GM12878 (cell line): ENCODE results near the gene CR1. TPM values are rescaled to one million over a fixed set of nuclear protein-coding genes. Genes with fewer than 3 reads are reported as not detected.
A peak's percentile ranks its signal among the peaks of the same experiment; 100 is the strongest.
"Not testable (repeated sequence)": the region's sequence is repeated elsewhere in the genome, so short reads cannot be mapped to it uniquely, and the experiment has no call there.

ENCODE experiments used
- ATAC-seq: fragments of 200-7000 bp; cut with Tn5 transposase; 3 replicates; pipeline ENCODE4 v1.9.1; 2020; ENCODE audit warnings: mild to moderate bottlenecking, moderate library complexity
- BruUV-seq: library from RNA; stranded (reverse); fragments of 400-500 nt; replicated peaks from 2 replicates; lab custom pipeline; 2021; lab: Mats Ljungman, UMichigan
- CTCF ChIA-PET: fragments of 300-600 bp; sonication (Branson Sonifier 250); formaldehyde crosslinking; extraction: SDS; loops from one replicate; lab custom pipeline; 2021; ENCODE audit warnings: inconsistent platforms; lab: Yijun Ruan, JAX
- POLR2A ChIA-PET: fragments of 350-600 bp; formaldehyde crosslinking; extraction: SDS; loops from one replicate; lab custom pipeline; 2021; ENCODE audit warnings: inconsistent platforms; lab: Charles Lee
- RAD21 ChIA-PET: fragments of 300-600 bp; sonication (Branson Sonifier 250); formaldehyde crosslinking; loops from one replicate; lab custom pipeline; 2023; ENCODE audit warnings: antibody characterized with exemption; ENCODE audit not compliant: unreplicated experiment; lab: Charles Lee
- SMC1A ChIA-PET: fragments of 300-600 bp; sonication (Branson Sonifier 250); formaldehyde crosslinking; loops from one replicate; lab custom pipeline; 2023; ENCODE audit not compliant: unreplicated experiment, uncharacterized antibody; lab: Charles Lee
- DNase-seq: peaks from one replicate; pipeline ENCODE4 v3.0.0-alpha.2; 2011; ENCODE audit warnings: low read depth, low spot score
- FAIRE-seq: peaks from 3 replicates; lab custom pipeline; 2011; peaks lifted over from hg19 to GRCh38; lab: Jason Lieb, UNC
- H2AFZ ChIP-seq: 2 replicates; pipeline ENCODE4 v1.6.0; 2011; ENCODE audit warnings: low read depth, low read length, control low read depth; ENCODE audit not compliant: control insufficient read depth
- H3K27ac ChIP-seq: 2 replicates; pipeline ENCODE4 v1.5.1; 2011; ENCODE audit warnings: control low read depth; ENCODE audit not compliant: control insufficient read depth, insufficient read depth
- H3K27me3 ChIP-seq, 2 experiments: replicated peaks in 1 of 2; 2 replicates each; pipeline versions ENCODE4 v1.6.0 to v1.6.1; 2011; ENCODE audit warnings: low read length in 1 of 2; ENCODE audit not compliant: control insufficient read depth in 2 of 2, insufficient read depth in 2 of 2
- H3K36me3 ChIP-seq, 2 experiments: 2 replicates each; pipeline ENCODE4 v1.5.1; 2011; ENCODE audit warnings: low read length in 1 of 2; ENCODE audit not compliant: control insufficient read depth in 2 of 2, insufficient read depth in 2 of 2
- H3K4me1 ChIP-seq: 2 replicates; pipeline ENCODE4 v1.6.1; 2011; ENCODE audit warnings: mild to moderate bottlenecking, low read length, moderate library complexity, mixed read lengths; ENCODE audit not compliant: control insufficient read depth, insufficient read depth
- H3K4me2 ChIP-seq: 2 replicates; pipeline ENCODE4 v1.6.0; 2011; ENCODE audit warnings: control low read depth; ENCODE audit not compliant: control insufficient read depth, insufficient read depth
- H3K4me3 ChIP-seq: fragments of 200-600 bp; sonication (generic); 2 replicates; pipeline ENCODE4 v1.5.1; 2016
- H3K79me2 ChIP-seq: 2 replicates; pipeline ENCODE4 v1.6.0; 2011; ENCODE audit warnings: low read length; ENCODE audit not compliant: control insufficient read depth, insufficient read depth
- H3K9ac ChIP-seq: 2 replicates; pipeline ENCODE4 v1.8.0; 2011; ENCODE audit warnings: low read length, control low read depth, mixed read lengths; ENCODE audit not compliant: control insufficient read depth, insufficient read depth
- H3K9me3 ChIP-seq: replicated peaks from 3 replicates; pipeline ENCODE4 v1.5.1; 2011; ENCODE audit warnings: mild to moderate bottlenecking, low read length; ENCODE audit not compliant: control insufficient read depth, insufficient read depth
- H4K20me1 ChIP-seq: 2 replicates; pipeline ENCODE4 v1.6.0; 2011; ENCODE audit not compliant: control insufficient read depth, insufficient read depth
- CREB1 ChIP-seq: IDR thresholded peaks from 2 replicates; pipeline ENCODE4 v1.6.1; 2012; ENCODE audit warnings: low read depth, mild to moderate bottlenecking, inconsistent platforms
- NFIC ChIP-seq: IDR thresholded peaks from 2 replicates; pipeline ENCODE4 v1.6.1; 2012; ENCODE audit warnings: low read depth, mild to moderate bottlenecking, inconsistent platforms, low read length, moderate library complexity
- WGBS: methylation state at CpG from one replicate; pipeline ENCODE4 v1.1.6; 2016; ENCODE audit warnings: low lambda C conversion rate; ENCODE audit not compliant: insufficient replicate concordance, insufficient coverage; ENCODE audit errors: missing lambda C conversion rate; 5-methylcytosine and 5-hydroxymethylcytosine counted together
- in situ Hi-C: fragments of 300-500 bp; cut with MboI; formaldehyde crosslinking; loops from 9 replicates; pipeline ENCODE4 v1.14.3; 2018; ENCODE audit warnings: mixed read lengths
- intact Hi-C: fragments of 100-400 bp; cut with micrococcal nuclease; formaldehyde crosslinking; loops from one replicate; pipeline ENCODE4 v1.14.2; 2022; ENCODE audit not compliant: unreplicated experiment
- polyA plus RNA-seq, 11 experiments: library from polyadenylated mRNA; depleted of rRNA in 4 of 11; unstranded in 6 of 11; stranded (reverse) in 5 of 11; fragments of >200 nt; fragmentation: Nextera tagmentation in 4 of 11; fragmentation: Illumina TruSeq in 1 of 11; extraction: Ambion mirVana in 4 of 11; extraction: Trizol in 1 of 11; gene quantifications; 1 replicate in 1 of 11; 2 replicates in 10 of 11; pipeline versions ENCODE4 v1.2.1 to v1.2.3, GENCODE V29; 2011 to 2016; ENCODE audit warnings: inconsistent platforms in 2 of 11, missing spikeins in 2 of 11, low read depth in 1 of 11
- total RNA-seq, 4 experiments: library from RNA; depleted of rRNA in 3 of 4; stranded (reverse); fragments of >200 nt in 3 of 4; fragmentation: Illumina TruSeq in 1 of 4; extraction: Trizol in 1 of 4; gene quantifications; 2 replicates each; pipeline versions ENCODE4 v1.2.1 to v1.2.3, GENCODE V29; 2013 to 2021
- TF ChIP-seq, protein P1 (sequence below), 3 experiments: IDR thresholded peaks in 2 of 3; conservative IDR thresholded peaks in 1 of 3; 2 replicates each; pipeline ENCODE4 v1.5.1; 2011; ENCODE audit warnings: low read depth in 3 of 3, low read length in 3 of 3, mild to moderate bottlenecking in 3 of 3, control low read depth in 2 of 3, moderate library complexity in 2 of 3, inconsistent platforms in 1 of 3, mixed read lengths in 1 of 3; ENCODE audit not compliant: control insufficient read depth in 2 of 3, insufficient read depth in 1 of 3; ENCODE audit errors: extremely low read depth in 1 of 3

CR1 gene
- total and polyA plus RNA-seq, 10 of the 15 experiments (the other 5 are each of a cell fraction or from before 2014, with no cell fraction given), result 0.30 to 8.0 (median 4.3) TPM

GRCh38 chr1:207565546-207566468, 69.8 kb downstream of the CR1 start:
- POLR2A ChIA-PET, result no interaction called here
- Histone ChIP-seq H3K27me3 (no peaks in the 10 kb centered on the region), H4K20me1 (no peaks in the 10 kb centered on the region), H3K9ac (no peak overlapping the region), H3K4me1 (no peaks in the 10 kb centered on the region), H3K36me3 (no peaks in the 10 kb centered on the region), H3K4me3 (no peak overlapping the region), H3K4me2 (no peak overlapping the region), H3K27ac (no peak overlapping the region), H3K79me2 (no peaks in the 10 kb centered on the region), H2AFZ (no peak overlapping the region), H3K9me3 (no peaks in the 10 kb centered on the region)
- RAD21 ChIA-PET, result no interaction called here
- intact Hi-C loops, result no loop called here
- 70% methylated on average over 4 of the region's 4 CpGs for WGBS
- FAIRE-seq, result no peak
- SMC1A ChIA-PET, result no interaction called here
- no peak for ATAC-seq
- no TSS peak for BruUV-seq
- TF ChIP-seq, protein P1, sequence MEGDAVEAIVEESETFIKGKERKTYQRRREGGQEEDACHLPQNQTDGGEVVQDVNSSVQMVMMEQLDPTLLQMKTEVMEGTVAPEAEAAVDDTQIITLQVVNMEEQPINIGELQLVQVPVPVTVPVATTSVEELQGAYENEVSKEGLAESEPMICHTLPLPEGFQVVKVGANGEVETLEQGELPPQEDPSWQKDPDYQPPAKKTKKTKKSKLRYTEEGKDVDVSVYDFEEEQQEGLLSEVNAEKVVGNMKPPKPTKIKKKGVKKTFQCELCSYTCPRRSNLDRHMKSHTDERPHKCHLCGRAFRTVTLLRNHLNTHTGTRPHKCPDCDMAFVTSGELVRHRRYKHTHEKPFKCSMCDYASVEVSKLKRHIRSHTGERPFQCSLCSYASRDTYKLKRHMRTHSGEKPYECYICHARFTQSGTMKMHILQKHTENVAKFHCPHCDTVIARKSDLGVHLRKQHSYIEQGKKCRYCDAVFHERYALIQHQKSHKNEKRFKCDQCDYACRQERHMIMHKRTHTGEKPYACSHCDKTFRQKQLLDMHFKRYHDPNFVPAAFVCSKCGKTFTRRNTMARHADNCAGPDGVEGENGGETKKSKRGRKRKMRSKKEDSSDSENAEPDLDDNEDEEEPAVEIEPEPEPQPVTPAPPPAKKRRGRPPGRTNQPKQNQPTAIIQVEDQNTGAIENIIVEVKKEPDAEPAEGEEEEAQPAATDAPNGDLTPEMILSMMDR (IDR thresholded peaks at IDR 0.05 in 2 of 3, conservative IDR thresholded peaks at IDR 0.05 in 1 of 3; ENCODE audit: control insufficient read depth in 2 of 3, extremely low read depth in 1 of 3, insufficient read depth in 1 of 3, low read depth in 3 of 3, low read length in 3 of 3), result 0 out of 6 replicates have a peak, but pooled peaks of 2 of the 3 experiments have one; percentile 2
- no peak for TF ChIP-seq NFIC
- no peak for TF ChIP-seq CREB1
- CTCF ChIA-PET, result no interaction called here
- no peak for DNase-seq
- in situ Hi-C loops, result no loop called here

GRCh38 chr1:207571926-207572325, 76.0 kb downstream of the CR1 start:
- H3K27ac ChIP-seq, CTCF ChIA-PET, H3K9ac ChIP-seq, BruUV-seq, H3K4me1 ChIP-seq, ATAC-seq, H3K79me2 ChIP-seq, H3K4me3 ChIP-seq, DNase-seq, in situ Hi-C loops, RAD21 ChIA-PET, H3K36me3 ChIP-seq, H3K4me2 ChIP-seq, SMC1A ChIA-PET, H3K27me3 ChIP-seq, H3K9me3 ChIP-seq, H2AFZ ChIP-seq, H4K20me1 ChIP-seq, FAIRE-seq, POLR2A ChIA-PET: not testable (repeated sequence)
- no CpG with 5 or more reads among the region's 5 CpGs for WGBS
- intact Hi-C loops, result loop anchor here (10.0 kb wide), 2 partner anchors 103 to 223 kb away; no protein-coding TSS in a partner anchor

- H2AFZ ChIP-seq, H4K20me1 ChIP-seq, H3K27me3 ChIP-seq, H3K9me3 ChIP-seq, H3K36me3 ChIP-seq, ATAC-seq, H3K4me3 ChIP-seq, DNase-seq, FAIRE-seq, RAD21 ChIA-PET, H3K4me1 ChIP-seq, H3K27ac ChIP-seq, POLR2A ChIA-PET, H3K79me2 ChIP-seq, CTCF ChIA-PET, H3K9ac ChIP-seq, in situ Hi-C loops, H3K4me2 ChIP-seq, BruUV-seq, SMC1A ChIA-PET: not testable (repeated sequence)
- intact Hi-C loops, result loop anchor here (10.0 kb wide), 2 partner anchors 102 to 222 kb away; no protein-coding TSS in a partner anchor
- WGBS, result 62% methylated on average over 4 of the region's 5 CpGs
Observed at GRCh38 chr1:207573074-207573473, 77.1 kb downstream of the CR1 start.
